Activated CD4-positive, alpha-beta T cell treated with anti-CD3 and anti-CD28 coated beads, Interleukin-2, Interleukin-6, amounts not matched to agents 100 ng/mL and 50 ng/mL, durations not matched to agents 16 hours and 8 hours (primary cell): ENCODE measurements around the gene COMT.

Source experiments
- DNase-seq: peaks from one replicate; pipeline ENCODE4 v3.0.0-alpha.2; 2020

The COMT gene

DNA sequence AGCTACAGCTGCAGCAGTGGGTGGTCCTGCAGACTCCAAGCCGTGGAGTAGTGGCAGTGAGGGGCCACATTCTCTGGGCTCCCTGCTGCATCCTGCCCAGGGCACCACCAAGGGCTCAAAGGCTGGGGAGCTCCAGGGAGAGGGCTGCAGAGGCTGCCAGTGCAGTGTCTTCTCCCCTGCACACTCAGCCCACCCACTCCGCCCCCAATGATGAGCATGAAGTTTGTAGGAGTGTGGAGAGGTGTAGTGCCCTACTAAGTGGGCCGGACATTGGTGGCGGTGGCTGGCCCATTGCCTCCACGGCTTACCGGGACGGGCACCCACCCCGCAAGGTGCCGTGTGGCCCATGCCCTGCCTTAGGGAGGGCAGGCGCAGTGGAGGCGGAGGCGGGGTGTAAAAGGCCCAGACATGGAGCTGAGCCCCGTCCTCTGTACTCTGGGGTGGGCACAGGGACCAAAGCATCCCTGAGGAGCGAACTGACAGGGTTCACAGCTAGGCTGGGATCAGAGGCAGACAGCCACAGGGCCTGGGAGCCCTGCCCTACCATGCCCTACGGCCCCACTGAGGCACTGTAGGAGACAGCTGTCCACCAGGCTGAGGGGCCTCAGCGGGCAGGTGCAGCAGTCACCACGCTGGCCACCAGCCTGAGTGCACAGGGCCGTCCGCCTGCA is 56.1 kb downstream of the COMT start:
- no peak for DNase-seq

DNA sequence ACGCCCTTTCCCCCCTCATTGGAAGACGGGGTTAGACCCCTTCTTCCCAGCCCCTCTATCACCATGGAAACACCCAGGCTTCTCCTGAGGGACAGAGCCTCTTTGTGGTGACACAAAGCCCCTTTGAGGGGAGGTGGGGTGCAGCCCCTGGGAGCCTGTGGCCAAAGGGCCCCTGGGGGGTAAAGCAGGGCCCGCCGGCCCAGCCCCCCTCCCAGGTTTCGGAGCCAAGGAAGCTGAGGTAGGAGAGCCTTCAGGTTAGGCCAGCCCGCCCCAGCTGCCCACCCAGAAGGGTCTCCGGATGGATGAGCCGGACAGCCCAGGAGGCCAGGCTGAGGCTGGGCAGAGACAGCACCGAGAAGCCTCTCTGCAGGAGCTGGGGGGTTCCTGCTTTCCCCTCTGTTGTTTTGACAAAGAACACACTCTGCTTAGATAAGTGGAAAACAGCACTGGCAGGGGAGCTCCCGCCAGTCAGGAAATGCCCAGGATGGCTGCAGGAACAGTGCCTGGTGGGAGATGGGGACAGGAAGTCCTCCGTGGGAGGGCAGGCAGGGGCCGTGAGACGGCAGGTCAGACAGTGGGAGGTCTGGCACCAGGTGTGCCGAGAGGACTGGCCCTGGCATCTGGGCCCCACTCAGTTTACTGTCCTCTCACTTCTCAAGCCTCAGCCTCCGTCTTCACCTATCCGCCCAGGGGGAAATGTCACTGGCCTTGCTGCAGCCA is 56.8 kb downstream of the COMT start:
- DNase-seq = no peak

DNA sequence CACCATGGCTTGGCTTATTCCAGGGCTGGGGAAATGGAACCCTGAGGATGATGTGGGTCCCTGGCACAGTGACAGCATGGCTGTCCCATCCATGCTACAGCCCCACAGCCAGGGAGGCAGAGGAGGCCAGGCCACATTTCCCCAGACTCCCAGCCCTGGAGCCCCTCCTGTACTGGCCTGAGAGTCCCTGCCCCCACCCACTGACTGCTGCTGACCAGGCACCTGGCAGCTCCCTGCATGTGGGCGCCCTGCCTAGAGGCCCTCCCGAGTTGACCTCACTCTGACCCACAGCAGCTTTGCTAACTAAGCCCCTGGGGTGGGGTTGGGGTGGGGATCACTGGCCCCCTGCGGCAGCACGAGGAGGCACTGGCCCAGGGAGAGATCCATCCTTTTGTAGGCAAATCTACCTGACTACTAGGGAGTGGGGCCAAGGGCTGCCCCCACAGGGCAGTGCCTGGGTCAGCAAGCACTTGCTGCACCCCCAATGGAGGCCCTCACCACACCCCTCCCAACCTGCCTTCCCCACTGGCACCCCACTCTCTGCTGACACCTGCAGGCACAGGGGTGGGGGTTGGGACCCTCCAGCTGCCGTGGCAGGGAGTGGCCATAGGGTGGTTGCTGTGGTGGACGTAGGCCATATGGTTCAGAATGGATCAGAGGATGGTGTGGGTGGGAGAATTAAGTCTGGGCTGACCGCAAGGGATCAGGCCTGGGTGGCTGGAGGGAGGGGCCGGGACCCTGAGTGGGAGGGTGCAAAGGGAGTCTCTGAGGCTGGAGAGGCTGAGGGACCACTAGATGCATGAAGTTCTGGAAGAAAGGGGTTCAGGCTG is 57.6 kb downstream of the COMT start:
- DNase-seq = no peak

DNA sequence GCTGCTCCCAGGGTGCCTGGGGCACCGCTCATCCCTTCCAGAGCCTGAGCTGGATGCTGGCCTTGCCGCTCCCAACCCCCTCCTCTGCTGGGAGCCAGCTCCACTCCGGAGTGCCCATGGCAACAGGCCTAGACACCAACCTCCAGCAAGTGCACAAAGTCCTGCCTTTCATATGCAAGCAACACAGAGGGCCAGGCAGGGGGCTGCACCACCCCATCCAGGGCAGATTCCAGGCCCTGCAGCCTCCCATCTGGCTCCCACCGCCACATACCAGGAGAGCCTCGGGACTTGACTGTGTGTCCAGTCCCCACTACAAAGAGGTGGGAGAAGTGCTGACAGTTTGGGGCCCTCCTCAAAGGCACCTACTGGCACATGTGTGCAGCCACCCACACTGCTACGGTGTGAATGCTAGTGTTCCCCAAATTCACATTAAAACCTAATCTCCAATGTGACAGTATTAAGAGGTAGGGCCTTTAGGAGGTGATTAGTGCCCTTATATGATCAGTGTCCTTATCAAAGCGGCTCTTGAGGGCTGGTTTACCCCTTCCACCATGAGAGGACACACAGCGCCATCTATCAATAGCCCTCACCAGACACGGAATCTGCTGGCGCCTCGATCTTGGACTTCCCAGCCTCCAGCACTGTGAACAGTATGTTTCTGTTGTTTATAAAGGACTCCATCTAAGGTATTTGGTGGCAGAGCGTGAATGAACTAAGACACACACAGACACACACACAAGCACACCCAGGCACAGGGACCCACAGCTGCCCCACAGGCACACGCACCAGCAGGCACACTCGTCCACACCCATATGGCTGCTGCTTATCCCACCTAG is 58.9 kb downstream of the COMT start:
- no peak for DNase-seq

DNA sequence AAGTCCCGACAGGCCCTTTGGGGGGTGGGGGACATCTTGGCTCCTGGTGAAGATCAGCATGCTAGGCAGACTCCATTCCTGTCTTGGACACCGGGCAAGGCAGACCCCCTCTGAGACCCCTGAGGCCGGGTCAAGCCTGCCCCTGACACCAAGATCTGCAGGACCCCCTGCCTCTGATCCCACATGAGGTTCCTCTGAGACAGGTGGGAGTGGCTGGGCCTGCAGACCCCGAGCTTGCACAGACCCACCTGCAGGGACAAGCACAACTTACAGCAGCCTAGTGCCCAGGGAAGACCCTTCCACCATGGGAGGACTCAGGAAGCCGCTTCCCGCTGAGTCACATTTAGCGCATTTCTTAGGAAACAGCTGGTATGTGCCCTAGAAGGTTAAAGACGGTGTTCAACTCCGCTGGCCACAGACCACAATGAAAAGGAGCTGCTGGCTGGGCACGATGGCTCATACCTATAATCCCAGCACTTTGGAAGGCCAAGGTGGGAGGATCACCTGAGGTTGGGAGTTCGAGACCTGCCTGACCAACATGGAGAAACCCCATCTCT is 59.6 kb downstream of the COMT start:
- DNase-seq = no peak

DNA sequence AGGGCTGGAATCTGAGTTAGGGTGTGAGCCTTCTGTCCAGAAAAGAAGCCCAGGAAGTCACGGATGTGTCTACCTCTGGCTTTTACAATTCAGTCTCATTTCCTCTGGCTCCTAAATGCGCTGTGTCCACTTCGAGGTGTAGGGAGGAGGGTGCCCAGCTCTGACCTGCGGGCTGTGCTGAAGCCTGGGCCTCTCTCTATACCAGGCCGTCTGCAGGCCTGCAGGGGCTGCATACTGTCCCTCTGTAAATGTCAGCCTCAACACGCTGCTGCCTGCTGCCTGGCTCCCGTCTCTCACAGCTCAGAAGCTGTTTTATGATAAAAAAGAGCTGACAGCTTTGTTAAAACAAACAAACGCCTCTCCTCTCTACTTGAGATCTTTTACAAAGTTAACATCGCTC is 60.6 kb downstream of the COMT start:
- no peak for DNase-seq

DNA sequence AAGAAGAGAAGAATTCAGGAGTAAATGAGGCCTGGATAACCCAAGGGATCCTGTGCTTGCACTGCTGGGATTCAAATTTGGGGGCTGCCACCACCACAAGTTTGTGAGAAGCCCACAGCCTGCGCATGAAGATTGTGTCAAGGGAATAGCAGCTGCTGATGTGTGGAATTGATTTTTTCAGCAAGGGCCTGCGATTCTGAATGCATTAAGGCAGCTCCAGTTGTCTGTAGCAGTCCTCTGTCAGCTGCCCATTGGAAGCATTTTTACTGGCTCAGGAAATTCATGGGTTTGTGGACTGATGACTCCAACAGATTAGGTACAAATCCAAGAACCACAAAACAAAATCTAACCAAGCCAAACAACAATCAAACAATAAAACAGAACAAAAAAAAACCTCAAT is 61.1 kb downstream of the COMT start:
- no peak for DNase-seq

DNA sequence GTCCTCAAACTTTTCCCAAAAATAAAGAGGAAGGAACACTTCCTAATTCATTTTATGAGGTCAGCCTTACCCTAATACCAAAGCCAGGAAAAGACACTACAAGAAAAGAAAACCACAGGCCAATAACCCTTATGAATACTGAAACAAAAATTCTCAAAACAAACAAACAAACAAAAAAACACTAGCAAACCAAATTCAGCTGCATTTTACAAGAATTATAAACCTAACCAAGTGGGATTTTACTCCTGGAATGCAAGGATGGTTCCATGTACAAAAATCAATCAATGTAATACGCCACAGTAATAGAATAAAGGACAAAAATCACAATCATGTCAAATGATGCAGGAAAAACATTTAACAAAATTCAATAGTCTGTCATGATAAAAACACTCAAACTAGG is 61.7 kb downstream of the COMT start:
- DNase-seq = no peak

DNA sequence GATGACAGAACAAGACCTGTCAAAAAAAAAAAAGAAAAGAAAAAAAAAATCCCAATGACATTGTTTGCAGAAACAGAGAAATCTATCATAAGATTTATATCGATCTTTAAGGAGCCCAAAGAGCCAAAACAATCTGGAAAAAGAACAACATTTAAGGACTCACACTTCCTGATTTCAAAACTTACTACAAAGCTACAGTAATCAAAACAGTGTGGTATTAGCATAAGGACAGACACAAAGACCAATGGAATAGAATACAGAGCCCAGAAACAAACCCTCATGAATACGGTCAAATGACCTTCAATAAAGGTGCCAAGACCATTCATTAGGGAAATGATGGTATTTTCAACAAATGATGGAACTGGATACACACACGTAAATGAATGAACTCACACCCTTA is 62.9 kb downstream of the COMT start:
- DNase-seq = no peak

DNA sequence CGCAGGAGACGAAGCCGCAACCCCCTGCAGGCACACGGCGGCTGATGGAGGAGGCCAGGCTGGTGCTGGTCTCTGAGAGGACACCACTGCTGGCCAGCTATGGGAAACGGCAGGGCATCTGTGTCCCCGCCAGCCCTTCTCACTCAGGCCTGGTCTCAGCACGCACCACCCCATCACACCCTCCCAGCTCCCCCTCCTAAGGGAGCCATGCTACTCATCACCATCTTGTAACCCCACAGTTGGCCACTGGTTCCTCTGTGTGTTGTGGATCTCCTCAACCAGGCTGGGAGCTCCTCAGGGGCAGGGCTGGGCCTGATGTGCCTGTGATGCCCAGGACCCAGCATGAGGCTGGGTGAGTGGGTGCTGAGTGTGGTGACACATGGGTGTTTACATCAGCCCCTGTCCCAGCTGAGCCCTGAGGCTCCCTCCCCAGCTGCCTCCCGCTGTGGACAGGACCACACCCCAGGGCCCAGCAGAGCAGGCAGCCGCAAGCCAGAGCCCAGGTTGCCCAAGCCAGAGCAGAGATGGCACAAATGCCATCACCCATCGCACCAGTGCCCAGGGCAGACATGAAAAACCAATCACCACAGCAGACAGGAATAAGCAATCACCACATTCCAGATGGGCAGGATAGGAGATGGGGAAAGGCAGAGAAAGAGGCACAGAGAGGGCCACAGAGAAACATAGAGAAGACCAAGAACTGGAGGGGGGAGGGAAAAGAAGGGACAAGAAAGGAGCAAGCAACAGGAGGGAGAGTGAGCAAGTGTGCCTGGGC is 66.8 kb downstream of the COMT start:
- no peak for DNase-seq

DNA sequence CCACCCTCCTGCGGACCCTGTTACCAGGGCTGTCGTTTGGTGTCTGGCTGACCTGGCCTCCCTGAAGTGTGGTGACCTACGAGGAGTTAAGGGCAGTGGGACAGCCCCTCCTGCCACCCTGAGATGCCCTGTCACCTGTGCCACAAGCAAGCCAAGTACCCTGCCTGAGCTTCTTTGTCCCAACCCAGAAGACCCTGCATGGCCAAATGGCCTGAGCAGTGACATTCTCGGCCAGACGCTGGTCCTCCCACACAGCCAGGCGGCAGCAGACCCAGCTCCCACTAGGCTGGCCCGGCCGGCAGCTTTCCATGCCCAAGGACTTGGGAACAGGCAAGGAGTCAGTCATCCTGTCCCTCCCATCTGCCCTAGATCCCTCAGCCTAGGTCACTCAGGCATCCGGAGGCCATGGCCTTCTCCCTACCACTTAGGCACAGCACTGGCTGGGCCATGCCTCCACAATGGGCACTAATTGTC is 67.5 kb downstream of the COMT start:
- DNase-seq = no peak

DNA sequence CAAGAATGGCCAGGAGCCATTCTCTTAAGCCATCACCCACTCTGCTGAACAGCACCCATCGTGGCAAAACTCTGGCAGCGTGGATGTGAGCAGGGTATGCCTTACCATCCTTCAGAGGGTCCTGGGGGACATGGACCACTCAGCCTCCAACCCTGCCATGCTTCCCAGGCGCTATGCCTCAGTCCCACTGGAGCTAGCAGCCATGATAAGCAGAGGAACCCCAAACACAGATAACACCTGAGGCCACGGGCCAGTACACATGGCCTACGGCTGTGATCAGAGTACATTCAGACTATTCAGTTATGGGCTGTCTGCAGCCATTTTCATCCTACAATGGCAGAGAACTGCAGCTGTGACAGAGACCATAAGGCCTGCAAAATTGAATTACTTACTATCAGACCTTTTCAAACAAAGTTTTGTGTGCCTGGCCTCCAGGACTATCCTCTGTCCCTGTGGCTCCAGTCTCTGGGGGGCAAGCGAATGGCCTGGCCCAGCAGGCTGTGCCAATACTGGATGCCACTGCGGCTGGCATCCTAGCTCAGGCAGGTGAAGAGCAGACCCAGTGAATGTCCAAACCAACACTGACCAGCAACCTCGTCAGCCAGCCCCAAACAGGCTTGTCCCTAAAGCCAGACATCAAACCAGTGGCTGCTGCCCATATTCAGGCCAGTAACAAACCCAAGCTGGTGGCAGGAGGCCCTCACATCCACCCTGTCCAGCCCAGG is 68.2 kb downstream of the COMT start:
- DNase-seq = no peak

DNA sequence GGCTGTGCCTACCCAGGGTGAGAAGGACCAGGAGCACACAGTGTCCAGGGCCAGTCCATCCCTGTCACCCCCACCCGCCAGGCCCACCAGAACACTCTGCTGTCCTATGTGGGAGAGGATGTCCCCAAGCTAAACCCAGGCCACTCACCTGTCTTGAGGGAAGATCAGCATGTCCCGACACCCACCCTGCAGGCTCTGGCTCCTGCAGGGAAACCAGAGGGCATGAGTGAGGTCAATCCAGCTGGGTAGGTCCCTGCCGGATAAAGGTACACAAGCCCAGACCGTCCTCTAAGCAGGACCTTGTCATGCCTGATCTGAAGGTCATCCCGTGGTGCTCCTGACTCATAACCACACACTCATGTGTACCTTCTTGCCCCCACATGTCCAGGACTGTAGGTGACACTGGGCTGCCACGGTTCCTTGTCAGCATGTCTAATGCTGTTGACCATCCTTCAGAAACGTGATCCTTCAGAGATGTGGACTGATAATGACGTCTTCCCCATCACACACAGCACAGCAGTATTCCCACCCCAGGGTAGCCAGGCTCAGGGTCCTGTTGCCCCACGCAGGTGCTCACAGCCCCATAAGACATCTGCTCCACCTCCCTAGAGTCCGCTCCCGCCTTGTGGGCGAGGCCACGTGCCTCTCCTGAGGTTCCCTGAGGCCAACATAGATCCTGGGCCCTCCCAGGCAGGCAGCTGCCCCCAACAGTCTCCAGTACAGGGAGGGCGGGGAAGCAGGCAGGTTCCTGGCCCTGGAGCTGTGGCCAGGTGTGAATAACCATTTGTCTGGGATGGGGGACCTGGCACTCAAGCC is 68.9 kb downstream of the COMT start:
- no peak for DNase-seq

DNA sequence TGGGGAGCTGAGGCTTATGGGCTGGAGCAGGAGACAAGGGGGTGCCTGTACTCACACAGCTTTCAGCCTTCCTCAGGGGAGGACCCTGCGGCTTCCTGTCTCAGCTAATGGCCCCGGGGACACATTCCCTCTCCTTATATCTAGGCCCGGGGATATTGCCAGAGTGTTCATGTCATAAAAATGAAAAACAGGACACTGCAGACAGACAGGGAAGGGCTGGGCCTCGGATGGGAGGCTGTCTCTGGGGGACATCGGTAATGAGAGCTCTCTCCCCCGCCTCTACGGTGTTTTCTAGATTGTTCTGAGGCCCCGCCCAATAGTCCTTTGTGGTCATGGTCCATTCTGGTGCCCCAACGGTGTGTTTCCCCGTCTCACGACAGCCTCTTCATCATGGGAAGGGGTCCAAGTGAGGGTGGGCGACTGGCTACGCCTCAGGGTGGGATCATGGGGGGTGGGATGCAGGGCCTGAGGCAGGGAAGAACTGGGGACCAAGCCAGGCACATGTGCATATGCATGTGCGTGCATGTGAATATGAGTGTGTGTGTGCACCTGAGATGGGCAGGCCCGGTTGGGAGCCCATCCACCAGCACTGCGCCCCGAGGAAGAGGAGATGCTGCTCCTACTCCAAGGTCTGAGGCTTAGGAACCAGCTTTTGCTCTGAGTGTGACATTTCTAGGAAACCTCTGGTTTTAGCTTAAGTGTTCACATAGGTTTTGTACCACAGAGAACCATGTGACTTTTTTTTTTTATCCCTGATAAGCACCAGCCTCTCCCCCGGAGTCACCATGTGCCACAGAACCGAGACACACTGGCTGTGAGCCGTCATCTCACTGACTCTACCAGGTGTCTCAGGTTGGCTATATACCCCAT is 69.8 kb downstream of the COMT start:
- no peak for DNase-seq

DNA sequence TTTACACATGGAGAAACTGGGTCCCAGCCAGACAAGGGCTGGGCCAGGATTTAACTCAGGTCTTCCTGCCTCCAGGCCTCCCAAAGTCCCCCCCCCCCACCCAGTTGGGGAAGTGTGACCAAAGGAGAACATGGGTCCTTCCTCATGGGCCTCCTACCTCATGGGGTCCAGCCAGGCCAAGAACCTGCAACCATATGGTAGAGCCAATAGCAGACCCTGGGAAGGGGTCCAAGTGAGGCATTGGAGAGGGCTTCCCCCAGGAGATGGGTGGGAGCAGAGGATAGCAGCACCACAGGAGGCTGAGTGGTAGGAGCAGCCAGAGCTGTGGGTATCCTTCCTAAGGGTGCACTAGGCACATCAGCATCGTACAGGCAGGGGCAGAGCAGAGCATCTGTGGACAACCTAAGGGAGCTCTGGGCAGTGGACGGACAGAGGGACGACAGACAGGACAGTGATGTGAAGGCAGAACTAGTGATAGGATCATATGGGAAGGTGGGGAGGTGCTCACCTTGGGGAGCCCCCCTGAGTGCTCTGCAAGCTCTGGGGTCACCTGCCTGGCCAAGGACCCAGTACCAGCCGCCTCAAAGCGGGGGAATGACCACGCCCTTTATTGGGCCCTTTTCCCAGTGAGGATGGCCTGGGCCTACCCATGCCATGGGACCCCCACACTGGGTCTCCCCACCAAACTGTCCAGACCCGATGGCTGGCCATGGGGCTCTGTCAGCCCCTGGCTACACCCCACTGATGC is 70.6 kb downstream of the COMT start:
- no peak for DNase-seq

DNA sequence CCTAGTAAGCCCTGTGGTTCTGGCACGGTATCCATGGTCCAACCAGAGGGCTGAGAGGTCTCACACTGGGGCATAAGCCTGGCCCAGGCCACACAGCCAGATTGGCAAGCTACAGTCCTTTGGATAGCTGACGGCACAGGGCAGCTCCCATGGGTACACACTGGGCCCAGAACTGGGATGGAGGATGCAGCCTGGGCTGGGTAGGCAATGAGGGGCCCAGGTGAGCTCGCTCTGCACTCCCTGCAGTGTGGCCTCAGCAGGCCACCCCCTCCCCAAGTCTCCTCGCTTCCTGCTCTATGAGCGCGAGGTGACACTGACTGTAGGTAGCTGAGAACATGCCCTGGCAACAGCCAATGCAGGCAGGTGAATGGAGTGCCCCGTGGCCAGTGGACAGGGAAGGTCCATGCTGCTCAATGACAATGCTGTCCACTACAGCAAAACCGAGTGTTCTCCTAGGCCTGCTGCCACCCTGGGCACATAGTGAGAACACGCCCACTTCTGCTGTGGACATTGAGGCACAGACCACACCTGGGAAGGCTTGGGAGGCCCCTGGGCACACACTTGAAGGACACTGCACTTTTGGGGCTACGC is 71.3 kb downstream of the COMT start:
- DNase-seq = no peak

DNA sequence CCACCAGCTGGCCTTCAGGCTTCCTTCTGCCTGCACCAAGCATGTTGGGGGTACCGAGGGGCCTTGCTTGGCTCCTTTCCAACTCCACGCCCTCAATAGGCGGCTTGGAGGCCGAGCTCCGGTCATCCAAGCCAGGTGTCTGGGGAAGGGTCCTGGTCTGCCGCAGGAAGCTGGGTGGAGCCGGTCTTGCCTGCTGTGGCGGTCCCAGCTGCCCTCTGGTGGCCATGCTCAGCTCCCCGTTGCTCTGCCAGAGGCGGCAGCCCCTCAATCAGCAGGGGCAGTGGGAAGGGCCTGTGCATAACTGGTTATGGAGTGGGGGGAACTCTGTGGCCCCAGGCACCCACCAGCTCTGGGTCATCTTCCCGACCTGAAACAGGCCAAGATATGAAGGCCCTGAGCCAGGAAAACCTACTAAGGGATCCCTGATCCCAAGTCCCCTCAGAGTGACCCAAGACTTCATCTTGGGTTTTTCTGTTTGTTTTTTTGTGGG is 71.9 kb downstream of the COMT start:
- no peak for DNase-seq
